Liver (tissue), 9 donors: ENCODE results near the gene FAM169A. TPM values are rescaled to one million over a fixed set of nuclear protein-coding genes. Genes with fewer than 3 reads are reported as not detected.
A peak's percentile ranks its signal among the peaks of the same experiment; 100 is the strongest.

Source experiments
- DNase-seq: peaks from one replicate; pipeline ENCODE4 v3.0.0-alpha.2; 2017; ENCODE audit warnings: low spot score
- H3K27ac ChIP-seq, 2 donors: one replicate each; pipeline ENCODE4 v1.7.0; 2013; ENCODE audit warnings: inconsistent platforms in 2 of 2, low read length in 2 of 2, control low read depth in 1 of 2, low read depth in 1 of 2, mild to moderate bottlenecking in 1 of 2
- H3K27me3 ChIP-seq, 4 donors: one replicate each; pipeline versions ENCODE4 v1.6.1 to v1.7.0; 2013; ENCODE audit warnings: low read length in 3 of 4, inconsistent platforms in 1 of 4, mild to moderate bottlenecking in 1 of 4, moderate library complexity in 1 of 4; ENCODE audit not compliant: control insufficient read depth in 4 of 4, insufficient read depth in 4 of 4
- H3K36me3 ChIP-seq, 4 donors: one replicate each; pipeline versions ENCODE4 v1.6.1 to v1.7.0; 2013; ENCODE audit warnings: low read length in 3 of 4, mild to moderate bottlenecking in 3 of 4, low read depth in 1 of 4, moderate library complexity in 1 of 4; ENCODE audit not compliant: control insufficient read depth in 4 of 4, insufficient read depth in 3 of 4
- H3K4me1 ChIP-seq, 4 donors: one replicate each; pipeline versions ENCODE4 v1.6.1 to v1.7.0; 2013; ENCODE audit warnings: low read length in 3 of 4, mild to moderate bottlenecking in 3 of 4, moderate library complexity in 1 of 4; ENCODE audit not compliant: control insufficient read depth in 4 of 4, insufficient read depth in 4 of 4
- H3K4me3 ChIP-seq, 3 donors: one replicate each; pipeline versions ENCODE4 v1.6.1 to v1.7.0; 2013; ENCODE audit warnings: low read length in 3 of 3, control low read depth in 1 of 3, low read depth in 1 of 3, mild to moderate bottlenecking in 1 of 3
- H3K9ac ChIP-seq, 2 donors: one replicate each; pipeline ENCODE4 v1.7.0; 2013; ENCODE audit warnings: low read length in 2 of 2, mild to moderate bottlenecking in 2 of 2, moderate library complexity in 2 of 2, control low read depth in 1 of 2, low read depth in 1 of 2
- H3K9me3 ChIP-seq, 4 donors: one replicate each; pipeline versions ENCODE4 v1.6.1 to v1.7.0; 2013; ENCODE audit warnings: low read length in 3 of 4; ENCODE audit not compliant: control insufficient read depth in 4 of 4
- ATF3 ChIP-seq: IDR thresholded peaks from 2 replicates; pipeline ENCODE4 v1.6.1; 2016; ENCODE audit warnings: antibody characterized with exemption
- CTCF ChIP-seq: fragments of 150-350 bp; IDR thresholded peaks from 2 replicates; pipeline ENCODE4 v1.5.1; 2017; ENCODE audit warnings: improper control_type of control experiment, low read depth, low read length; ENCODE audit not compliant: missing input control
- EGR1 ChIP-seq, 2 donors: IDR thresholded peaks; 2 replicates each; pipeline ENCODE4 v1.6.1; 2016 to 2018; ENCODE audit warnings: antibody characterized with exemption in 2 of 2, low read depth in 2 of 2
- FOXA1 ChIP-seq: IDR thresholded peaks from 2 replicates; pipeline ENCODE4 v1.6.1; 2016; ENCODE audit warnings: antibody characterized with exemption
- FOXA2 ChIP-seq: IDR thresholded peaks from 2 replicates; pipeline ENCODE4 v1.6.1; 2016; ENCODE audit warnings: antibody characterized with exemption
- GABPA ChIP-seq, 2 donors: IDR thresholded peaks in 1 of 2; conservative IDR thresholded peaks in 1 of 2; 2 replicates each; pipeline ENCODE4 v1.6.1; 2016; ENCODE audit warnings: antibody characterized with exemption in 2 of 2, mild to moderate bottlenecking in 1 of 2, moderate library complexity in 1 of 2
- HNF4A ChIP-seq, 2 donors: conservative IDR thresholded peaks; 2 replicates each; pipeline ENCODE4 v1.6.1; 2016; ENCODE audit warnings: antibody characterized with exemption in 2 of 2, mild to moderate bottlenecking in 2 of 2
- HNF4G ChIP-seq: IDR thresholded peaks from 2 replicates; pipeline ENCODE4 v1.6.1; 2016; ENCODE audit warnings: antibody characterized with exemption
- JUND ChIP-seq, 2 donors: IDR thresholded peaks; 2 replicates each; pipeline ENCODE4 v1.6.1; 2016; ENCODE audit warnings: antibody characterized with exemption in 2 of 2
- MAX ChIP-seq: IDR thresholded peaks from 2 replicates; pipeline ENCODE4 v1.6.1; 2016; ENCODE audit warnings: antibody characterized with exemption
- NR2F2 ChIP-seq: IDR thresholded peaks from 2 replicates; pipeline ENCODE4 v1.6.1; 2016; ENCODE audit warnings: antibody characterized with exemption
- REST ChIP-seq: IDR thresholded peaks from 2 replicates; pipeline ENCODE4 v1.6.1; 2016; ENCODE audit warnings: antibody characterized with exemption, mild to moderate bottlenecking
- RXRA ChIP-seq, 2 donors: IDR thresholded peaks; 2 replicates each; pipeline ENCODE4 v1.6.1; 2017 to 2018; ENCODE audit warnings: antibody characterized with exemption in 2 of 2, mild to moderate bottlenecking in 1 of 2
- SP1 ChIP-seq: IDR thresholded peaks from 2 replicates; pipeline ENCODE4 v1.6.1; 2018; ENCODE audit warnings: antibody characterized with exemption, mild to moderate bottlenecking
- TAF1 ChIP-seq: conservative IDR thresholded peaks from 2 replicates; pipeline ENCODE4 v1.6.1; 2016; ENCODE audit warnings: antibody characterized with exemption, mild to moderate bottlenecking
- YY1 ChIP-seq: IDR thresholded peaks from 2 replicates; pipeline ENCODE4 v1.6.1; 2016; ENCODE audit warnings: antibody characterized with exemption, mild to moderate bottlenecking
- ZBTB33 ChIP-seq: IDR thresholded peaks from 2 replicates; pipeline ENCODE4 v1.6.1; 2016; ENCODE audit warnings: antibody characterized with exemption
- WGBS: extraction: QIAGEN DNeasy Blood & Tissue Kit; methylation state at CpG from one replicate; pipeline ENCODE4 v1.1.7; 2013; 5-methylcytosine and 5-hydroxymethylcytosine counted together
- polyA plus RNA-seq, 2 donors: library from polyadenylated mRNA; stranded (reverse) in 1 of 2; unstranded in 1 of 2; fragments of 200-250 nt in 1 of 2; fragments of >200 nt in 1 of 2; fragmentation: Nextera tagmentation in 1 of 2; extraction: Ambion mirVana in 1 of 2; gene quantifications; one replicate each; pipeline versions ENCODE4 v1.2.1 to v1.2.3, GENCODE V29; 2013 to 2015
- total RNA-seq, 2 donors: library from RNA; depleted of rRNA; stranded (reverse); fragments of >200 nt; gene quantifications; one replicate each; pipeline ENCODE4 v1.2.3, GENCODE V29; 2014
- donor health status: healthy.
- donor health status: healthy.
- donor health status: healthy.
- donor health status: healthy.
- donor health status: healthy.

Gene FAM169A
- total and polyA plus RNA-seq, 4 donors, result 0.58 to 5.0 (median 0.92) TPM

GRCh38 chr5:74772359-74772758 is 93.8 kb downstream of the FAM169A start:
- no peak overlapping the region for H3K9ac ChIP-seq
- DNase-seq, result no peak
- 41% methylated on average over 7 of the region's 7 CpGs for WGBS
- TF ChIP-seq ATF3 (peak; percentile 34), MAX (peak; percentile 9), YY1 (peak; percentile 41), RXRA (IDR thresholded peaks at IDR 0.05) (peak; percentile 19 to 31), HNF4A (conservative IDR thresholded peaks at IDR 0.05) (peak in 1 of 2 donors; percentile 42), JUND (IDR thresholded peaks at IDR 0.05) (no peak), FOXA1 (no peak), FOXA2 (peak; percentile 48), GABPA (IDR thresholded peaks at IDR 0.05 in 1 of 2, conservative IDR thresholded peaks at IDR 0.05 in 1 of 2) (peak in 1 of 2 donors; percentile 38), SP1 (peak; percentile 11)
- H3K4me1 ChIP-seq, result peaks cover 0 to 8% (median 8%) of the 10 kb centered on the region in 4 donors
- H3K4me3 ChIP-seq, result no peak overlapping the region
- H3K36me3 ChIP-seq, result peaks cover 7 to 51% (median 35%) of the 10 kb centered on the region in 4 donors
- no peak overlapping the region for H3K27ac ChIP-seq
- H3K27me3 ChIP-seq, result no peaks in the 10 kb centered on the region
- no peaks in the 10 kb centered on the region for H3K9me3 ChIP-seq

- Histone ChIP-seq H3K9me3 (no peaks in the 10 kb centered on the region), H3K27me3 (no peaks in the 10 kb centered on the region), H3K27ac (peak overlapping the region; percentile 72 to 86), H3K4me3 (peak overlapping the region; percentile 86 to 100 (median 96)), H3K36me3 (peaks cover 4 to 20% (median 13%) of the 10 kb centered on the region in 4 donors), H3K4me1 (peaks cover 6 to 26% (median 23%) of the 10 kb centered on the region in 4 donors), H3K9ac (peak overlapping the region; percentile 2 to 81)
- DNase-seq, result peak; percentile 35
- under 1% methylated on average over 9 of the region's 9 CpGs for WGBS
- TF ChIP-seq YY1 (peak; percentile 1), HNF4G (no peak)
These were observed 98.6 kb downstream of the FAM169A start for GRCh38 chr5:74767579-74767913.

GRCh38 chr5:74766849-74767578 is 99.2 kb downstream of the FAM169A start, which contains the start of the genes GFM2 and NSA2:
Gene GFM2 (minus strand): TSS chr5:74767117. CDS start chr5:74763742, 3,375 bp downstream.
Gene NSA2 (plus strand): TSS chr5:74767249. CDS start chr5:74767361, 112 bp downstream.
- Histone ChIP-seq H3K9me3 (no peaks in the 10 kb centered on the region), H3K4me1 (peaks cover 6 to 26% (median 23%) of the 10 kb centered on the region in 4 donors), H3K27ac (peak within 1 kb of the TSS; percentile 72 to 86), H3K9ac (peak within 1 kb of the TSS; percentile 81 to 84), H3K4me3 (peak within 1 kb of the TSS; percentile 86 to 100 (median 96)), H3K27me3 (no peaks in the 10 kb centered on the region), H3K36me3 (peaks cover 4 to 23% (median 15%) of the 10 kb centered on the region in 4 donors)
- under 1% methylated on average over 54 of the region's 54 CpGs for WGBS
- peak; percentile 94 for DNase-seq
- TF ChIP-seq MAX (peak; percentile 85), HNF4A (conservative IDR thresholded peaks at IDR 0.05) (peak in 1 of 2 donors; percentile 28), RXRA (IDR thresholded peaks at IDR 0.05) (peak; percentile 38 to 45), HNF4G (no peak), TAF1 (no peak), GABPA (IDR thresholded peaks at IDR 0.05 in 1 of 2, conservative IDR thresholded peaks at IDR 0.05 in 1 of 2) (peak; percentile 100), ZBTB33 (peak; percentile 47), ATF3 (peak; percentile 60), YY1 (peak; percentile 60), CTCF (no peak), EGR1 (IDR thresholded peaks at IDR 0.05; ENCODE audit: low read depth in 2 of 2) (peak in 1 of 2 donors; percentile 58), REST (peak; percentile 70), FOXA1 (peak; percentile 33), NR2F2 (peak; percentile 60), FOXA2 (no peak), JUND (IDR thresholded peaks at IDR 0.05) (no peak), SP1 (peak; percentile 61)
